Vagina (tissue), 2 donors: ENCODE data around the gene CUBN. TPM values are rescaled to one million over a fixed set of nuclear protein-coding genes. Genes with fewer than 3 reads are reported as not detected.

Experiments
- DNase-seq, 2 donors: peaks; one replicate each; pipeline ENCODE4 v3.0.0-alpha.2; 2017; ENCODE audit errors: extremely low spot score in 2 of 2
- H3K27ac ChIP-seq: fragments of 200-600 bp; sonication (generic); one replicate; pipeline ENCODE4 v1.5.1; 2019
- H3K27me3 ChIP-seq: fragments of 200-600 bp; sonication (generic); one replicate; pipeline ENCODE4 v1.5.1; 2019
- H3K36me3 ChIP-seq, 2 donors: fragments of 200-600 bp; sonication (generic); one replicate each; pipeline ENCODE4 v1.5.1; 2017 to 2019
- H3K4me1 ChIP-seq: fragments of 200-600 bp; sonication (generic); one replicate; pipeline ENCODE4 v1.5.1; 2019
- H3K4me3 ChIP-seq, 2 donors: fragments of 200-600 bp; sonication (generic); 1 replicate in 1 of 2; 2 replicates in 1 of 2; pipeline ENCODE4 v1.5.1; 2016 to 2019
- H3K9me3 ChIP-seq: fragments of 200-600 bp; sonication (generic); one replicate; pipeline ENCODE4 v1.5.1; 2019
- POLR2A ChIP-seq, 2 donors: fragments of 450-650 bp; IDR thresholded peaks; one replicate each; pipeline ENCODE4 v1.6.1; 2017; ENCODE audit warnings: antibody characterized with exemption in 2 of 2, mild to moderate bottlenecking in 2 of 2, moderate library complexity in 2 of 2
- POLR2AphosphoS5 ChIP-seq, 2 donors: sonication (generic); formaldehyde crosslinking; IDR thresholded peaks; one replicate each; pipeline ENCODE4 v1.9.0; 2017; ENCODE audit warnings: antibody characterized with exemption in 2 of 2, mild to moderate bottlenecking in 2 of 2, low read depth in 1 of 2; ENCODE audit not compliant: insufficient read depth in 1 of 2
- intact Hi-C: fragments of 100-400 bp; cut with DNase I; formaldehyde crosslinking; loops from one replicate; pipeline ENCODE4 v1.15.1; 2023
- total RNA-seq: library from RNA; depleted of rRNA; stranded (reverse); fragments of >200 nt; gene quantifications from one replicate; pipeline ENCODE4 v1.2.3, GENCODE V29; 2016
- TF ChIP-seq, protein P1 (sequence below), 3 experiments: fragments of 450-650 bp in 2 of 3; fragments of 200-600 bp in 1 of 3; sonication (generic) in 1 of 3; IDR thresholded peaks; one replicate each; pipeline ENCODE4 v1.5.1; 2017 to 2019; ENCODE audit warnings: antibody characterized with exemption in 3 of 3, mild to moderate bottlenecking in 2 of 3, moderate library complexity in 2 of 3

The CUBN gene
- total RNA-seq, 1 donor from 2014 or later, result 4.4 TPM

DNA sequence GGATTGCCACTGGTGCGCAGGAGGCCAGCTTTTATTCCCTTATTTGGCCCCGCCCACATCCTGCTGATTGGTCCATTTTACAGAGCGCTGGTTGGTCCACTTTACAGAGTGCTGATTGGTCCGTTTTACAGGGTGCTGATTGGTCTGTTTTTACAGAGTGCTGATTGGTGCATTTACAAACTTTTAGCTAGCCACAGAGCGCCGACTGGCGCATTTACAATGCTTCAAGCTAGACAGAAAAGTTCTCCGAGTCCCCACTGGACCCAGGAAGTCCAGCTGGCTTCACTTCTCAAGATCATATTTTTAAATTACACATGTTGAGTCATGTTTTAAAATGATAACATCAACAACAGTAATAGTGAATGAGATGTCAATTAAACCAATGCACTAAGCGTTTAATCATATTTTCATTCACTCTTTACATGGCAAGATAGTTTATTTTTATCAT is 128.3 kb downstream of the CUBN start:
- DNase-seq, result no peak
- peak overlapping the region; percentile 69 for H3K27ac ChIP-seq

DNA sequence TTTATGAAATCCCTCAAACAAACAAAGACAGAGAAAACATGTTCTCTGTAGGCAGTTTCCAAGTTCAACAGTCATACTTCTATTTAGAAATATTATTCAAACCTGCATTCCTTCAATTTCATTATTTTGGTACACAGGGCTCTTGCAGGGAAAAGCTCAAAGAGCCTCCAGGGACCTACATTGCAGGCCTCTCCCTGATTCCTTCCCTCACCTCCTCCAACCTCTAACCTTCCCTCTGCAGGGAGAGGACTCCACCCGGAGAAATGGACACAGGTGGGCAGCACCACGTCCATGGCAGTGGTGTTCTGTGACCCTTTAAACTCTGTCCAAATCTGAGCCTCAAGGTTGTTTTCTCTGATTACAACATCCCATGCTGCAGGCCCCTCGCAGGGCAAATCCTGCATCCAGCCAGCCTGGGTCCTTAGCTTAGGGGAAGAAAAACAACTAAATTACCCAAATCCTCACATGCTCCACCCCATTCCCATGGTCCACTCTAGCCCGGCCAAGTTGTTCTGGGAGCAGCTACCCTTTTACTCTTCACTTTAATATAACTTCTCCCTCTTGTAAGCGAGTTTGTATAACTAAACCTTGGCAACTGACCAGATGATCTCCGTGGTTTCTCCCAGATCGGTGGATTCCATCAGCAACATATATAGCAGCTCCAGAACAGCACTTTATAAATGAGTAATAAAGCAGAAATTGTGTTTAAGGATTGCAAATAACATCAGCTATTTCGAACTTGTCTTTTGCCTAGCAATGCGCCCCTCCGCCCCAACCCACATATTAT is 129.8 kb downstream of the CUBN start:
- intact Hi-C loops, result loop anchor here (5.0 kb wide), 1 partner anchor 232 kb away; no protein-coding TSS in a partner anchor
- no peak overlapping the region for H3K27ac ChIP-seq
- no peaks in the 10 kb centered on the region for H3K27me3 ChIP-seq
- no peaks in the 10 kb centered on the region for H3K9me3 ChIP-seq
- H3K36me3 ChIP-seq, result no peaks in the 10 kb centered on the region
- peaks cover 24% of the 10 kb centered on the region for H3K4me1 ChIP-seq
- no peak for DNase-seq
- TF ChIP-seq, protein P1, sequence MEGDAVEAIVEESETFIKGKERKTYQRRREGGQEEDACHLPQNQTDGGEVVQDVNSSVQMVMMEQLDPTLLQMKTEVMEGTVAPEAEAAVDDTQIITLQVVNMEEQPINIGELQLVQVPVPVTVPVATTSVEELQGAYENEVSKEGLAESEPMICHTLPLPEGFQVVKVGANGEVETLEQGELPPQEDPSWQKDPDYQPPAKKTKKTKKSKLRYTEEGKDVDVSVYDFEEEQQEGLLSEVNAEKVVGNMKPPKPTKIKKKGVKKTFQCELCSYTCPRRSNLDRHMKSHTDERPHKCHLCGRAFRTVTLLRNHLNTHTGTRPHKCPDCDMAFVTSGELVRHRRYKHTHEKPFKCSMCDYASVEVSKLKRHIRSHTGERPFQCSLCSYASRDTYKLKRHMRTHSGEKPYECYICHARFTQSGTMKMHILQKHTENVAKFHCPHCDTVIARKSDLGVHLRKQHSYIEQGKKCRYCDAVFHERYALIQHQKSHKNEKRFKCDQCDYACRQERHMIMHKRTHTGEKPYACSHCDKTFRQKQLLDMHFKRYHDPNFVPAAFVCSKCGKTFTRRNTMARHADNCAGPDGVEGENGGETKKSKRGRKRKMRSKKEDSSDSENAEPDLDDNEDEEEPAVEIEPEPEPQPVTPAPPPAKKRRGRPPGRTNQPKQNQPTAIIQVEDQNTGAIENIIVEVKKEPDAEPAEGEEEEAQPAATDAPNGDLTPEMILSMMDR (IDR thresholded peaks at IDR 0.05), result no peak
- no peak overlapping the region for H3K4me3 ChIP-seq

More for the DNA sequence above, 128.3 kb downstream of the CUBN start:
- intact Hi-C loops, result loop anchor here (5.0 kb wide), 1 partner anchor 231 kb away; no protein-coding TSS in a partner anchor
- TF ChIP-seq POLR2A (IDR thresholded peaks at IDR 0.05) (no peak), POLR2AphosphoS5 (IDR thresholded peaks at IDR 0.05; ENCODE audit: insufficient read depth in 1 of 2, low read depth in 1 of 2) (no peak)
- TF ChIP-seq, protein P1 (IDR thresholded peaks at IDR 0.05), result no peak
- no peaks in the 10 kb centered on the region for H3K36me3 ChIP-seq
- no peak overlapping the region for H3K4me3 ChIP-seq
- H3K27me3 ChIP-seq, result no peaks in the 10 kb centered on the region
- no peaks in the 10 kb centered on the region for H3K9me3 ChIP-seq
- H3K4me1 ChIP-seq, result peaks cover 16% of the 10 kb centered on the region

DNA sequence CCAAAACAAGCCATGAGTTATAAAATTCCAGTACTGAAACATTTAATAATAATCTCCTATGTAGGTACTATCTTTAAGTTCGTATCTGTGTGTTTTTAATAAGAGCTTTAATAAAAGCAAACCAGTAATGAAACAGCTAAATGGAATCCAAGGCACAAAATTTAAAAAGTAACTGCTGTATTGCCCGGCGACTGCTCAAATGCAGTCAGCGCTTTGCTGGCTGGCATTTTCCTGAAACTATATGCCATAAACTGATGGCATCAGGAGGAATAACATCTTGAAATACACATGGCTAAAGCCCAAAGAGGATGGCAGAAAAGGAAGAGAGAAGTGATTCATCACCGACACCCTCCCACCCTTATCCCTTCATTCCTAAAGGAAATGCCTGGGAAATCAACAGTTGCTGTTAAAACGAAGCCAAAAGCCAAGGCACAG is 133.1 kb downstream of the CUBN start:
- intact Hi-C loops, result no loop called here
- H3K27ac ChIP-seq, result peak overlapping the region; percentile 26
- no peaks in the 10 kb centered on the region for H3K9me3 ChIP-seq
- H3K4me1 ChIP-seq, result peaks cover 20% of the 10 kb centered on the region
- H3K36me3 ChIP-seq, result no peaks in the 10 kb centered on the region
- no peaks in the 10 kb centered on the region for H3K27me3 ChIP-seq
- TF ChIP-seq POLR2A (IDR thresholded peaks at IDR 0.05), result no peak
- no peak for TF ChIP-seq POLR2AphosphoS5 (IDR thresholded peaks at IDR 0.05; ENCODE audit: insufficient read depth in 1 of 2, low read depth in 1 of 2)
- TF ChIP-seq, protein P1 (IDR thresholded peaks at IDR 0.05), result no peak
- no peak for DNase-seq
- H3K4me3 ChIP-seq, result no peak overlapping the region

DNA sequence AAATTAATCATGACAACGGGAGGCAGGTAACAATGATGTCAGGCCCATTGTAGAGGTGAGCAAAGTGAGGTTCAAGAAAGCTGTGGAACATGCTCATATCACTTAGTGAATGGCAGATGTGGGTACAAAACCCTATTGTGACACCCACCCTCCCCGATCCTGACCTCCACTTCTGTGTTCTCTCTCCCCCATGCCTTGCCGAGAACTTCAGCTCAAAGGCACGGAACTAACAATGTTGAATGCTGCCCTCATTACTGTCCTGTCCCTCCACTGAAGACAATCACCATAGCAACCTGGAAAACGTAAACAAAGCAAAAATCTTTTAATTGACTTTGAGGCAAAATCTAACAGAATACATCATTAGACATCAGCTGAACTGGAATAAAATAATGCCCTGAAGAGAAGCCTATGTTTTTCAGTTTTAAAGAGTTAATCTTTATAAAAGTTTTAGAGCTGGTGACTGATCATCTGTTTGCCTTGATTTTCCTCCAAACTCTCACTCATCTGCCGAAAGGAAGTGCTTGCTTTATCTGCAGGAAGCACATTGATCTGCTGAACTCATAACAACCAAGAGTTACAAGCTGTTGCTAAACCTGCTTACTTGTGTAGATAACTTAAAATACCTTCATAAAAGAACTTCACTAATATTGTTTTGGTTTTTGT is 133.6 kb downstream of the CUBN start:
- DNase-seq, result no peak
- H3K36me3 ChIP-seq, result no peaks in the 10 kb centered on the region
- H3K27ac ChIP-seq, result peak overlapping the region; percentile 20
- H3K9me3 ChIP-seq, result no peaks in the 10 kb centered on the region
- intact Hi-C loops, result no loop called here
- H3K27me3 ChIP-seq, result no peaks in the 10 kb centered on the region
- peak in 1 of 2 donors; percentile 70 for TF ChIP-seq POLR2AphosphoS5 (IDR thresholded peaks at IDR 0.05; ENCODE audit: insufficient read depth in 1 of 2, low read depth in 1 of 2)
- TF ChIP-seq, protein P1 (IDR thresholded peaks at IDR 0.05), result no peak
- H3K4me1 ChIP-seq, result peaks cover 15% of the 10 kb centered on the region
- peak overlapping the region in 1 of 2 donors; percentile 11 for H3K4me3 ChIP-seq

DNA sequence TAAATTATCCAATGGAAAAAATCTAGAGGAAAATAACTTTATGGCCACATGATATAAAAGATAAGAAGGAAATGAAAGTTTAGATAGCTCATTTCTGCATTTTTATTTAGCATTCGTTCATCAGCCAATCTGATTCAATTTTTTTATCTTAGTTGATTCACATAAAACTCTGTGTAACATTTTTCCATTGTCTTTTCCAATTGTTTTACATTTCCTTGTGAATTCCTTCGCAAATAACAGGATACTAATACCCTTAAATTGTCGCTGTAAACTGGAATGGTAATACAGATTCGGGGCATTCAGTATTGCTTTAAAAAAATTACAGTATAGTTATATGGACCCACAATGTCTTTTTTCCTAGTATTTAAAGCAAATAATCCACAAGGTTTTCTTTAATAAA is 136.4 kb downstream of the CUBN start:
- peak overlapping the region in 1 of 2 donors; percentile 4 for H3K4me3 ChIP-seq

More for the DNA sequence above, 136.4 kb downstream of the CUBN start:
- TF ChIP-seq POLR2AphosphoS5 (IDR thresholded peaks at IDR 0.05; ENCODE audit: insufficient read depth in 1 of 2, low read depth in 1 of 2) (no peak), POLR2A (IDR thresholded peaks at IDR 0.05) (no peak)
- TF ChIP-seq, protein P1 (IDR thresholded peaks at IDR 0.05), result no peak
- H3K27ac ChIP-seq, result peak overlapping the region; percentile 24
- peaks cover 18% of the 10 kb centered on the region for H3K4me1 ChIP-seq
- H3K36me3 ChIP-seq, result no peaks in the 10 kb centered on the region
- intact Hi-C loops, result no loop called here
- DNase-seq, result no peak
- H3K27me3 ChIP-seq, result no peaks in the 10 kb centered on the region
- H3K9me3 ChIP-seq, result no peaks in the 10 kb centered on the region
